Measurements from ENCODE around the gene SEMA4A. TPM values are rescaled to one million over a fixed set of nuclear protein-coding genes. Genes with fewer than 3 reads are reported as not detected.

The SEMA4A gene
- polyA plus RNA-seq, 1 of the 3 experiments (the other 2 are of a cell fraction) = 1.3 TPM

DNA sequence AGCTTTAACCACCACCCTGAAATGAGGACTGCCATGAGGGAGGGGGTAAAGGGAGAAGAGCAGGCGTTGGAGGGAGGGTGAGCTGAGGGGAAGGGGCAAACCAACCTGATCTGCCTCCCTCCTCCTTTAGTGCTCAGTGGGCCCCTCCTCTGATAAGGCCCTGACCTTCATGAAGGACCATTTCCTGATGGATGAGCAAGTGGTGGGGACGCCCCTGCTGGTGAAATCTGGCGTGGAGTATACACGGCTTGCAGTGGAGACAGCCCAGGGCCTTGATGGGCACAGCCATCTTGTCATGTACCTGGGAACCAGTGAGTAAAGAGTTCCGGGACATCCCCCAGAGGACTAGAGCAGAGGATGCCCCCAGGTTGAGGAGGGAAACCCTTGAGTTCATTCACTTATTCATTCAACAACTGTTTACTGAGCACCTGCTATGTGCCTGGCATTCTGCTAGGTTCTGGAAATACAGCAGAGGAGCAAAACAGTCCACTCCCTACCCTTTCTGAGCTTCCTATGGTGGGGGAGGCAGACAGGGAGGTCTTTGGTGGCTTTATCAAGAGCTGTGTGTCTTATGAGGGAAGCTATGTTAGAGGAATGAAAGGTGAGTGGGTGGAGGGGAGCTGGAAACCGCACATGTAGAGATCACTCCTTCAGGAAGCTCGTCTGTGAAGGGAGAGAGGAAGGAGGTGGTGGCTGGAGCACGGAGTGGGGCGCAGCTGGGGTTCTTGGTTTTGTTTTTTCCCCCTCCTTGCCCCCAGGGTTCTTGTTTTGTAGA lies 19.5 kb downstream of the SEMA4A start:
- TF ChIP-seq CTCF (IDR thresholded peaks at IDR 0.05) = peak; percentile 7; the same call in 1 of the 2 replicates
- TF ChIP-seq, protein P1, sequence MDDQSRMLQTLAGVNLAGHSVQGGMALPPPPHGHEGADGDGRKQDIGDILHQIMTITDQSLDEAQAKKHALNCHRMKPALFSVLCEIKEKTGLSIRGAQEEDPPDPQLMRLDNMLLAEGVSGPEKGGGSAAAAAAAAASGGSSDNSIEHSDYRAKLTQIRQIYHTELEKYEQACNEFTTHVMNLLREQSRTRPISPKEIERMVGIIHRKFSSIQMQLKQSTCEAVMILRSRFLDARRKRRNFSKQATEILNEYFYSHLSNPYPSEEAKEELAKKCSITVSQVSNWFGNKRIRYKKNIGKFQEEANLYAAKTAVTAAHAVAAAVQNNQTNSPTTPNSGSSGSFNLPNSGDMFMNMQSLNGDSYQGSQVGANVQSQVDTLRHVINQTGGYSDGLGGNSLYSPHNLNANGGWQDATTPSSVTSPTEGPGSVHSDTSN (IDR thresholded peaks at IDR 0.05) = no peak
- no peak overlapping the region for H3K4me3 ChIP-seq (ENCODE audit: low read depth in 2 of 2, low read length in 1 of 2)
- no peak overlapping the region for H2AFZ ChIP-seq (ENCODE audit: low read depth)
- H4K20me1 ChIP-seq (ENCODE audit: insufficient read depth) = no peaks in the 10 kb centered on the region
- no peaks in the 10 kb centered on the region for H3K4me1 ChIP-seq (ENCODE audit: control insufficient read depth in 1 of 2, insufficient read depth in 2 of 2, low read depth in 1 of 2, low read length in 1 of 2)
- H3K36me3 ChIP-seq (replicated peaks in 1 of 2; ENCODE audit: control insufficient read depth in 1 of 2, insufficient read depth in 2 of 2, low read length in 1 of 2) = no peaks in the 10 kb centered on the region
- no peak overlapping the region for H3K4me2 ChIP-seq
- no peak overlapping the region for H3K9ac ChIP-seq
- CTCF ChIA-PET = interaction anchor here (1.1 to 2.1 kb wide), 3 partner anchors 9 to 27 kb away, joined by 3 to 6 read pairs (median 5); no protein-coding TSS in a partner anchor
- no peaks in the 10 kb centered on the region for H3F3A ChIP-seq (replicated peaks; ENCODE audit: insufficient read depth)
- WGBS (ENCODE audit: low lambda C conversion rate) = 84% methylated on average over 5 of the region's 9 CpGs
- POLR2A ChIA-PET = interaction anchor here (0.6 kb wide), 1 partner anchor 176 kb away, joined by 4 read pairs; no protein-coding TSS in a partner anchor
- H3K27ac ChIP-seq (ENCODE audit: low read depth in 2 of 2, low read length in 1 of 2) = no peak overlapping the region
- no peaks in the 10 kb centered on the region for H3K27me3 ChIP-seq (ENCODE audit: insufficient read depth)
- no peaks in the 10 kb centered on the region for H3K9me3 ChIP-seq
- no peaks in the 10 kb centered on the region for H3K79me2 ChIP-seq (ENCODE audit: insufficient read depth)
- no peaks in the 10 kb centered on the region for H3K9me2 ChIP-seq
- peak; percentile 26 for DNase-seq

DNA sequence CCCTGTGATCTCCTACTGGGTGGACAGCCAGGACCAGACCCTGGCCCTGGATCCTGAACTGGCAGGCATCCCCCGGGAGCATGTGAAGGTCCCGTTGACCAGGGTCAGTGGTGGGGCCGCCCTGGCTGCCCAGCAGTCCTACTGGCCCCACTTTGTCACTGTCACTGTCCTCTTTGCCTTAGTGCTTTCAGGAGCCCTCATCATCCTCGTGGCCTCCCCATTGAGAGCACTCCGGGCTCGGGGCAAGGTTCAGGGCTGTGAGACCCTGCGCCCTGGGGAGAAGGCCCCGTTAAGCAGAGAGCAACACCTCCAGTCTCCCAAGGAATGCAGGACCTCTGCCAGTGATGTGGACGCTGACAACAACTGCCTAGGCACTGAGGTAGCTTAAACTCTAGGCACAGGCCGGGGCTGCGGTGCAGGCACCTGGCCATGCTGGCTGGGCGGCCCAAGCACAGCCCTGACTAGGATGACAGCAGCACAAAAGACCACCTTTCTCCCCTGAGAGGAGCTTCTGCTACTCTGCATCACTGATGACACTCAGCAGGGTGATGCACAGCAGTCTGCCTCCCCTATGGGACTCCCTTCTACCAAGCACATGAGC lies 23.3 kb downstream of the SEMA4A start:
- ChIA-PET CTCF (interaction anchor here (0.9 to 1.1 kb wide), 2 partner anchors 13 to 48 kb away, joined by 3 read pairs; no protein-coding TSS in a partner anchor), POLR2A (no interaction called here)
- no peaks in the 10 kb centered on the region for H3K79me2 ChIP-seq (ENCODE audit: insufficient read depth)
- H3K27ac ChIP-seq (ENCODE audit: low read depth in 2 of 2, low read length in 1 of 2) = no peak overlapping the region
- no peaks in the 10 kb centered on the region for H3K9me3 ChIP-seq
- no peak overlapping the region for H3K4me3 ChIP-seq (ENCODE audit: low read depth in 2 of 2, low read length in 1 of 2)
- H4K20me1 ChIP-seq (ENCODE audit: insufficient read depth) = no peaks in the 10 kb centered on the region
- TF ChIP-seq, protein P2, sequence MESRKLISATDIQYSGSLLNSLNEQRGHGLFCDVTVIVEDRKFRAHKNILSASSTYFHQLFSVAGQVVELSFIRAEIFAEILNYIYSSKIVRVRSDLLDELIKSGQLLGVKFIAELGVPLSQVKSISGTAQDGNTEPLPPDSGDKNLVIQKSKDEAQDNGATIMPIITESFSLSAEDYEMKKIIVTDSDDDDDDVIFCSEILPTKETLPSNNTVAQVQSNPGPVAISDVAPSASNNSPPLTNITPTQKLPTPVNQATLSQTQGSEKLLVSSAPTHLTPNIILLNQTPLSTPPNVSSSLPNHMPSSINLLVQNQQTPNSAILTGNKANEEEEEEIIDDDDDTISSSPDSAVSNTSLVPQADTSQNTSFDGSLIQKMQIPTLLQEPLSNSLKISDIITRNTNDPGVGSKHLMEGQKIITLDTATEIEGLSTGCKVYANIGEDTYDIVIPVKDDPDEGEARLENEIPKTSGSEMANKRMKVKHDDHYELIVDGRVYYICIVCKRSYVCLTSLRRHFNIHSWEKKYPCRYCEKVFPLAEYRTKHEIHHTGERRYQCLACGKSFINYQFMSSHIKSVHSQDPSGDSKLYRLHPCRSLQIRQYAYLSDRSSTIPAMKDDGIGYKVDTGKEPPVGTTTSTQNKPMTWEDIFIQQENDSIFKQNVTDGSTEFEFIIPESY (IDR thresholded peaks at IDR 0.05; ENCODE audit: borderline replicate concordance, low read depth) = no peak
- H3K9ac ChIP-seq = no peak overlapping the region
- H3K4me1 ChIP-seq (ENCODE audit: control insufficient read depth in 1 of 2, insufficient read depth in 2 of 2, low read depth in 1 of 2, low read length in 1 of 2) = no peaks in the 10 kb centered on the region
- WGBS (ENCODE audit: low lambda C conversion rate) = 71% methylated on average over 3 of the region's 12 CpGs
- H3K9me2 ChIP-seq = no peaks in the 10 kb centered on the region
- no peaks in the 10 kb centered on the region for H3K27me3 ChIP-seq (ENCODE audit: insufficient read depth)
- no peak overlapping the region for H2AFZ ChIP-seq (ENCODE audit: low read depth)
- no peaks in the 10 kb centered on the region for H3K36me3 ChIP-seq (replicated peaks in 1 of 2; ENCODE audit: control insufficient read depth in 1 of 2, insufficient read depth in 2 of 2, low read length in 1 of 2)
- no peak overlapping the region for H3K4me2 ChIP-seq
- DNase-seq = no peak
- H3F3A ChIP-seq (replicated peaks; ENCODE audit: insufficient read depth) = no peaks in the 10 kb centered on the region
